ENCODE data around the gene NOL11. TPM values are rescaled to one million over a fixed set of nuclear protein-coding genes. Genes with fewer than 3 reads are reported as not detected.

The NOL11 gene
- total RNA-seq: 10 to 100 TPM; 79.3 to 79.7 TPM

DNA sequence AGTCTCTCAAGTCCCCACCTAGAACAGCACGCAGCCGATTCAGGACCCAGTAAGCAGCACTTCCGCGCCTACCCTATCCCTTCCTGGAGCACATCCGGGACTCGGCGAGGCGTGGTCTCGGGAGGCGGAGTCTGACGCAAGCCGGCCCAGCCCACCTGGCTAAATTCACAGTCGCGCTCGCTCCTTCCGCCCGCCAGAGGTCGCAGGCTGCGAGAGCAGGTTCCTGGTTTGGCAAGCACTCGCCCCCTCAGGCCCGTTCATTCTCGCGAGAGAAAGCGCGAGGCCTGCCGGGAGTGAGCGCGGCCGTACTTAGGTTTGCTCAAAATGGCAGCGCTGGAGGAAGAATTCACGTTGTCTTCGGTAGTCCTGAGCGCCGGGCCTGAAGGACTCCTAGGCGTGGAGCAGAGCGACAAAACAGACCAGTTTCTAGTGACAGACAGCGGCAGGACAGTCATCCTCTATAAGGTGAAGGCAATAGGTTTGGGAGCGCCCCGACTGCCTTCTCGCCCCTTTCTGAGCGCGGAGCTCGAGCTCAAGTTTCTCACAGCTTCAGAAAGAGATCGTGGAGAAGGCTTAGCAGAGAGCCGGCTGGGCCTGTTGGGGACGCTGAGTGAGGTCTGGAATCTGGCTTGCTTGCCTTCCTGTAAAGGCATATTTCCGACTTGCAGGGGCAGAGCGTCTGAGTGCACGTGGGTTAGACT, at the start of gene NOL11:
Gene NOL11, plus strand, starts transcription at position 313 of the 701 bp plus-strand sequence. Its CDS starts 12 bp downstream, at position 325.
- ChIA-PET POLR2A (interaction anchor here (0.5 to 0.7 kb wide), 2 partner anchors 278 to 360 kb away, joined by 3 read pairs; no protein-coding TSS in a partner anchor), CTCF (interaction anchor here (0.6 to 1.7 kb wide), 10 partner anchors 9 to 355 kb away, joined by 3 to 6 read pairs (median 4); partner anchors contain the start of gene PITPNC1)
- ATAC-seq: peak; percentile 96
- Mint-ChIP-seq H3K4me1 (peaks cover 19% of the 10 kb centered on the region), H3K4me3 (peak within 1 kb of the TSS; percentile 88), H3K9me3 (ENCODE audit: low read depth) (no peaks in the 10 kb centered on the region), H3K36me3 (ENCODE audit: low read depth) (peaks cover 28% of the 10 kb centered on the region), H3K27me3 (no peaks in the 10 kb centered on the region), H3K27ac (peak within 1 kb of the TSS; percentile 98)
- intact Hi-C loops (cut with DNase I, micrococcal nuclease): loop anchor here (1.0 to 10.0 kb wide), 12 partner anchors 62 to 795 kb away; partner anchors contain the start of genes BPTF (in 2 of the 2), PSMD12 (in 2 of the 2), HELZ (in 1 of the 2) and KPNA2 (in 1 of the 2)
- peak; percentile 100 for DNase-seq

DNA sequence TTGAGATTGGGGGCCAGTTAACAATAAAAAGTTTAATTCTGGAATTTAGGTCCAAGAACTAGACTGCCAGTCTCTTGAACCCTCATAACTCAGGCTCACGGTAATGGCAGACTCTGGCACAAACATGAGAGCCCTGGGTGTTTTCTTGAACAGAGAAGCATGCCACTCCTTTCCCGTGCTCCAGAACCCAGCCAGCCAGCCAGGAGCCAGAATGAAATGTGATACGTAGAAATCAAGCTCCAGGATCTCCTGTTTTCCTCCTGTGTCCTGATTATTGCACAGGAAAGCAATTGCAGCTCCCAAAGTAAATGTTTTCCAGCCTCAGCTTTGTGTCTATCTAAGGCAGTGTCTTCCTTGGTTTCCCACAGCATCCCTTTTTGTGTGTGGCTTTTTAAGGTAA, 46.2 kb upstream of the NOL11 start:
- intact Hi-C loops (cut with DNase I, micrococcal nuclease): no loop called here
- H3K4me1 Mint-ChIP-seq: no peaks in the 10 kb centered on the region
- no peak for ATAC-seq
- H3K4me3 Mint-ChIP-seq: no peak overlapping the region
- POLR2A ChIA-PET: no interaction called here
- no peak overlapping the region for H3K27ac Mint-ChIP-seq
- CTCF ChIA-PET: no interaction called here
- no peaks in the 10 kb centered on the region for H3K9me3 Mint-ChIP-seq (ENCODE audit: low read depth)
- no peaks in the 10 kb centered on the region for H3K27me3 Mint-ChIP-seq
- no peak for DNase-seq
- peaks cover 13% of the 10 kb centered on the region for H3K36me3 Mint-ChIP-seq (ENCODE audit: low read depth)

DNA sequence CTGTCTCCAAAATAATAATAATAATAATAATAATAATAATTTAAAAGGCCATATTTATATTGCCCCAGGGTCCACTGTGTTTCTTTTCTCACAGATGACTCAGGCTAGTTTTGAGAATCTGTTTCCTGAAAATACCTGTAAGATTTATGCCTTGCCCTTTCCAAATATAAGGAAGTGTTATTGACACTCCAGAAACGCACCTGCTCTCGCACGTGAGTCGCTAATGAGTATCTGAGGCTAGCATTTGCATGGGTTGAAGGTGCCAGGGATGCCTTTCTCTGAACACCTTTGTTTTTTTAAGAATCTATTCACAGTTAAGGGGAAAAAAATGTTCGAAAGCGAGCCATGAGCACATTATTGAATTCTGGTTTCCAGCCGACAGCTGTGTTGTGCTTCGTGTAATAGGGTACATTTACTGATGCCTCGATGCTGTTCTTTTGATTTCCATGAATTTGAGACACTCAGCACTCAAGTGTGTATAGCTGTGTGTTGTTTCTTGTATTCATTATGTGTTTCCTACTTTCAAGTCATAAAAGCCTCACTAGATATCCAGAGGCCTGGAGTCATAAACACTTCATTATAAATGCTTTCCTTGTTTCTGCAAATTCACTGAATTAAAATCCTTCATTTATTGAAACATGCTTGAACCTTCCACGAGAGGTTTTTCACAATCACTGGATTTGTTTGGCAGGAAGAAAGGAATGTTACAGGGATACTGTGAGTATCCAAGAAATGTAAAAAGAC, 45.0 kb upstream of the NOL11 start:
- DNase-seq (no peak), ATAC-seq (no peak)
- Mint-ChIP-seq H3K27ac (no peak overlapping the region), H3K9me3 (ENCODE audit: low read depth) (no peaks in the 10 kb centered on the region), H3K36me3 (ENCODE audit: low read depth) (peaks cover 13% of the 10 kb centered on the region), H3K4me1 (no peaks in the 10 kb centered on the region), H3K27me3 (no peaks in the 10 kb centered on the region), H3K4me3 (no peak overlapping the region)
- POLR2A ChIA-PET: no interaction called here
- CTCF ChIA-PET: interaction anchor here (0.5 kb wide), 1 partner anchor 61 kb away, joined by 3 read pairs; no protein-coding TSS in a partner anchor
- intact Hi-C loops (cut with DNase I, micrococcal nuclease): no loop called here

DNA sequence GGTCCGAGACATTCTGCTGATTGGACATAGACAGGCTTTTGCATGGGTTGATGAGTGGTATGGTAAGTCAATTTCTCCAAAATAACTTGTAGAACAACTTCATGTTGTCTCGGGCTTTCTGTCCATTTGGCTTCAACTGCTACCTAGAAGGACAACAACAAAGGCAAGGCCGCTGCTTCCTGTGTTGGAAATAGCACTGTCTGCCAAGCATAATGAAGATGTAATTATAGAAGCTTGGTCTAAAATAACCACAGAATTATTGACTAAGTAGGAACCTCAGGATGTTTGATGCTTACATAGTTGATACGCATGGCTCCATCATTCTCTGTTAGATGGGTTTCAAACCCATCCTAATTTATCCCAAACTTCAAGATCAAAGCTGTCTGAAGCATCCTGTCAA, 42.3 kb upstream of the NOL11 start:
- Mint-ChIP-seq H3K4me1 (peaks cover 11% of the 10 kb centered on the region), H3K36me3 (ENCODE audit: low read depth) (peaks cover 2% of the 10 kb centered on the region), H3K27me3 (no peaks in the 10 kb centered on the region), H3K4me3 (no peak overlapping the region), H3K27ac (no peak overlapping the region), H3K9me3 (ENCODE audit: low read depth) (no peaks in the 10 kb centered on the region)
- CTCF ChIA-PET: interaction anchor here (0.7 to 1.2 kb wide), 2 partner anchors 12 to 1712 kb away, joined by 3 to 6 read pairs; no protein-coding TSS in a partner anchor
- DNase-seq (no peak), ATAC-seq (no peak)
- intact Hi-C loops (cut with DNase I, micrococcal nuclease): no loop called here
- POLR2A ChIA-PET: no interaction called here

DNA sequence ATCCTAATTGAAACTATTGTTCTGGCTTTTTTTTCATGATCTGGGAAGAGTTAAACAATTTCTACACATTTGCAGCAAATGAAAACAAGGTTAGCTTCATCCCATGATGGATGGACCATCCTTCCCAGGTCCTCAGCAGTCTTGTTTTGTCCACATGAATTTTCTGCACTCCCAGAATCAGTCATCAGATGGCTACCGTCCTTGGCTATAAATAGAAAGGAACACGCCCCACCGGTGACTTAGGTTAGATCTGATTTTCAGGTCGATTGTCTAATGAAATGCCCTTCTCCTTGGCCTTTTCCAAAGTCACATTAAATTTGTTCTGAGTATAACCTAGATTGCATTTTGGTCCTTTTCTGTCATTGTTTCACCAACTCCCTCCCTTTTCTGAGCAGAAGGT, 41.4 kb upstream of the NOL11 start:
- Mint-ChIP-seq H3K4me3 (no peak overlapping the region), H3K36me3 (ENCODE audit: low read depth) (peaks cover 3% of the 10 kb centered on the region), H3K4me1 (peaks cover 17% of the 10 kb centered on the region), H3K27ac (no peak overlapping the region), H3K9me3 (ENCODE audit: low read depth) (no peaks in the 10 kb centered on the region), H3K27me3 (no peaks in the 10 kb centered on the region)
- intact Hi-C loops (cut with DNase I, micrococcal nuclease): no loop called here
- DNase-seq (no peak), ATAC-seq (no peak)
- ChIA-PET CTCF (interaction anchor here (0.7 to 1.2 kb wide), 3 partner anchors 10 to 153 kb away, joined by 3 to 6 read pairs (median 4); no protein-coding TSS in a partner anchor), POLR2A (interaction anchor here (0.7 kb wide), 1 partner anchor 455 kb away, joined by 3 read pairs; no protein-coding TSS in a partner anchor)

DNA sequence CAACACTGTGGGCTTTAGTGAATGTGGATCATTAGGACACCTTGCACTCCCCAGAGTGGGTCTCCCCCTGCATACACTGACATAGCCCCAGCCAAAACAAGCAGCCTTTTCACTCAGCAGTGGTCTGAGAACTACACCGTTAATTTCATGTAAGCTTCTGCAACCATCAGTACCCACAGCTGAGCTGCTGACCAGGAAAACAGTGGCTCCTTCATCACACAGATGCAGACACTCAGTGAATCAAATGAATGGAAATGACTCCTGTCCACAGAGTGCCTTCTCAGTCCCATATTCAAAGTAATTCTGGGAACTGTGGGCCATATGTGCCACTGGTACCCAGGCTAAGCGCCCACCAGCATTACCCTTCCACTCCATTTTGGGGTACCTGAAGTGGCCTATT, 39.3 kb upstream of the NOL11 start:
- DNase-seq (no peak), ATAC-seq (no peak)
- intact Hi-C loops (cut with DNase I, micrococcal nuclease): no loop called here
- Mint-ChIP-seq H3K27me3 (no peaks in the 10 kb centered on the region), H3K27ac (no peak overlapping the region), H3K9me3 (ENCODE audit: low read depth) (no peaks in the 10 kb centered on the region), H3K4me1 (peaks cover 17% of the 10 kb centered on the region), H3K4me3 (no peak overlapping the region), H3K36me3 (ENCODE audit: low read depth) (peaks cover 3% of the 10 kb centered on the region)
- POLR2A ChIA-PET: no interaction called here
- CTCF ChIA-PET: interaction anchor here (0.9 to 2.3 kb wide), 3 partner anchors 9 to 64 kb away, joined by 3 to 9 read pairs (median 3); no protein-coding TSS in a partner anchor

DNA sequence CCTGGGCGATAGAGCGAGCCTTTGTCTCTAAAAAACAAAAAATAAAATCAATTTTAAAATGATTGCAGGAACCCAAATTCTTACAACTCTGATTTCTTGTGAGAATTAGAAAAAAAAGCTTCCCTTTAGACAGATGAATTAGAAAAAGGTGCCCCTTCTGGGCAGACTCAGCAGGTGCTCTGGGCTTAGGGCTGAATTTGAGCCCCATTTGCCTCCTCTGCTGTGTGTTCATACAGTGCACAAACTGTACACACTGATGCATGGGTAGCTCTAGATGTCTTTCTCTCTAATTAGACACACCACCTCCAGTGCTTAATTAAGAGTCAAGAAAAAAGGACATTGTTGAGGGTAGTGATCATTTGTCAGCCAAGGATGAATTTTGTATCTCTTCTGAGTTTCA, 38.5 kb upstream of the NOL11 start:
- Mint-ChIP-seq H3K27me3 (no peaks in the 10 kb centered on the region), H3K4me3 (no peak overlapping the region), H3K36me3 (ENCODE audit: low read depth) (peaks cover 3% of the 10 kb centered on the region), H3K27ac (peak overlapping the region; percentile 61), H3K4me1 (peaks cover 17% of the 10 kb centered on the region), H3K9me3 (ENCODE audit: low read depth) (no peaks in the 10 kb centered on the region)
- DNase-seq (no peak), ATAC-seq (no peak)
- ChIA-PET POLR2A (no interaction called here), CTCF (interaction anchor here (0.6 to 2.3 kb wide), 5 partner anchors 9 to 705 kb away, joined by 3 to 9 read pairs (median 3); partner anchors contain the start of gene PITPNC1)
- intact Hi-C loops (cut with DNase I, micrococcal nuclease): no loop called here

DNA sequence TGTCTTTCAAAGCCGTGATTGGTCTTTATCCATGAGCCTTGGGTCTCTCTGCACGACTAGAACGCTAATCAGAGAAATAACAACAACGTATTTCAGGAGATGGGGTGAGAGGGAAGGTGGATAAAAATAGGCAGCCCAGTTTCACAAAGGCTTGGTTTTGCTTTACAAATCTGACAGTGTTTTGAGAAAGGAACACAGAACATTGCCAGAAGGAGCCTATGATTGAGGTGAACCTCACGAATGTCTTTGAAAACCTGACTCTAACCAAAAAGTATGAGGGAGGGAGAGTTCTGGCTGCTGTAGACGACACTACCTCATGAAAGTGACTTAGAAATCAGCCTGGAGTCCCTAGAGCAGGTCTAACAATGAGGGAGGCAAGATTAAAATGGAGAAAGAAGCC, 38.0 kb upstream of the NOL11 start:
- DNase-seq (no peak), ATAC-seq (no peak)
- H3K27ac Mint-ChIP-seq: peak overlapping the region; percentile 61
- H3K4me1 Mint-ChIP-seq: peaks cover 17% of the 10 kb centered on the region
- H3K27me3 Mint-ChIP-seq: no peaks in the 10 kb centered on the region
- no peak overlapping the region for H3K4me3 Mint-ChIP-seq
- peaks cover 3% of the 10 kb centered on the region for H3K36me3 Mint-ChIP-seq (ENCODE audit: low read depth)
- ChIA-PET CTCF (interaction anchor here (1.1 to 1.7 kb wide), 3 partner anchors 9 to 303 kb away, joined by 3 to 5 read pairs (median 4); partner anchors contain the start of gene PITPNC1), POLR2A (no interaction called here)
- H3K9me3 Mint-ChIP-seq (ENCODE audit: low read depth): no peaks in the 10 kb centered on the region
- intact Hi-C loops (cut with DNase I, micrococcal nuclease): loop anchor here in 1 of 2 experiments (10.0 kb wide), 1 partner anchor 195 kb away; no protein-coding TSS in a partner anchor

DNA sequence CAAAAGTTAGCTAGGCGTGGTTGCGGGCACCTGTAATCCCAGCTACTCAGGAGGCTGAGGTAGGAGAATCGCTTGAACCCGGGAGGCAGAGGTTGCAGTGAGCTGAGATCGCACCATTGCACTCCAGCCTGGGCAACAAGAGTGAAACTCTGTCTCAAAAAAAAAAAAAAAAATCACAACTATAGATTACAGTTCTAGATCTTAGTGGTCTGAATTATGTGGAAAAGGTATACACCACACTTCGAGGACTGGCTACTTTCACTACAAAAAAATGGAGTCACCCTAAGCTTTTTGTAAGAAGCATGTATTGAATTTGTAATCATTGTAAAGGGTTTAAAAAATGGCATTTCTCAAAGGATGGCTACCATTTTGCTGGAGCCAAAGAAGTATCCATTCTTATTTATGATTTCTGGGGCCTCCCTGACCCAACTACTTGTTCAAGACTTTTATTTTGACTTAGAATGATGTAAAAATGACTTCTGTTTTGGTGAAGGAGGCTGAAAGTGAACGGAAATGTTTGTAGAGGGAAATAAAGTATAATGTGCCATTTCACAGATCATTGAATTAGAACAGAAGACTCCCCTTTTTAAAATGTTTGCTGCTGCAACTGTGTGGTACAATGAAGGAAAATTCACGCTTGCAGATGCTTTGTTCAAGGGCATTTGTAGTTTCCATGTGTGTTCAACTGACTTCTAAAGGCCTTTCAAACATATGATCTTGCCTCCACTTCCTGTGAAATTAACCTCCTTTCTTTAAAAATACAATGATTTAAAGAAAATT, 37.1 kb upstream of the NOL11 start:
- CTCF ChIA-PET: interaction anchor here (0.6 to 1.7 kb wide), 3 partner anchors 8 to 113 kb away, joined by 3 to 5 read pairs (median 4); no protein-coding TSS in a partner anchor
- intact Hi-C loops (cut with DNase I, micrococcal nuclease): loop anchor here in 1 of 2 experiments (10.0 kb wide), 1 partner anchor 196 kb away; no protein-coding TSS in a partner anchor
- POLR2A ChIA-PET: no interaction called here
- no peaks in the 10 kb centered on the region for H3K9me3 Mint-ChIP-seq (ENCODE audit: low read depth)
- ATAC-seq: peak; percentile 53
- no peak overlapping the region for H3K4me3 Mint-ChIP-seq
- H3K27me3 Mint-ChIP-seq: no peaks in the 10 kb centered on the region
- peaks cover 3% of the 10 kb centered on the region for H3K36me3 Mint-ChIP-seq (ENCODE audit: low read depth)
- peaks cover 17% of the 10 kb centered on the region for H3K4me1 Mint-ChIP-seq
- H3K27ac Mint-ChIP-seq: peak overlapping the region; percentile 71
- no peak for DNase-seq

DNA sequence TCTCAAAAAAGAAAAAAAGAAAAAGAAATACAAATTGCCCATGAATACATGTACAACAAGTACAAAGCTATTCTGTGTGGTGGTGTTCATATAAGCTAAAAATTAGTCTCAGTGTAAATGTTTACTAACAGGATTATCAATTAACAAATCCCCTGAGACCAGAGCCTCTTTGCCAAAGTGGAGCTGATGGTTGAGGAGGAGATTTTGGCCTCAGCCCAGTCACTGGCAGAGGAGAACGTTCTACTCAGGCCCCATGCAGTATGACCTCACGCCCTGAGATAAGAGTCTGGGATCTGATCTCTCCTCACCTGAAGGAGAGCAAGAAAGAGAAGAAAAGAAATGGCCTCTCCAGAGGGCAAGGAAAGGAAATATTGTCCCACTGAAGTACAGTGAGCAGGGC, 35.5 kb upstream of the NOL11 start:
- POLR2A ChIA-PET: no interaction called here
- no peaks in the 10 kb centered on the region for H3K27me3 Mint-ChIP-seq
- no peak overlapping the region for H3K4me3 Mint-ChIP-seq
- H3K4me1 Mint-ChIP-seq: peaks cover 17% of the 10 kb centered on the region
- H3K36me3 Mint-ChIP-seq (ENCODE audit: low read depth): peaks cover 3% of the 10 kb centered on the region
- CTCF ChIA-PET: interaction anchor here (0.7 to 0.8 kb wide), 2 partner anchors 16 to 23 kb away, joined by 3 to 4 read pairs; no protein-coding TSS in a partner anchor
- H3K27ac Mint-ChIP-seq: no peak overlapping the region
- no peaks in the 10 kb centered on the region for H3K9me3 Mint-ChIP-seq (ENCODE audit: low read depth)
- DNase-seq: no peak
- no peak for ATAC-seq
- intact Hi-C loops (cut with DNase I, micrococcal nuclease): loop anchor here in 1 of 2 experiments (10.0 kb wide), 1 partner anchor 197 kb away; no protein-coding TSS in a partner anchor
